H1 (cell line): ENCODE results near the gene ZNF536. TPM values are rescaled to one million over a fixed set of nuclear protein-coding genes. Genes with fewer than 3 reads are reported as not detected.

Experiments used
- BACH1 ChIP-seq: IDR thresholded peaks from 2 replicates; pipeline ENCODE4 v1.6.1; 2012; ENCODE audit warnings: low read length, improper control_type of control experiment
- CBX8 ChIP-seq: fragments of 300-800, 300-1000 bp; sonication (generic); IDR thresholded peaks from 2 replicates; pipeline ENCODE4 v1.7.1; 2016; ENCODE audit warnings: low read depth, low read length, borderline replicate concordance
- CHD7 ChIP-seq: fragments of 300-600 bp; sonication (generic); IDR thresholded peaks from 2 replicates; pipeline ENCODE4 v1.7.1; 2012; ENCODE audit warnings: low read length, moderate library complexity, mild to moderate bottlenecking, inconsistent platforms; ENCODE audit not compliant: insufficient replicate concordance
- GABPA ChIP-seq: IDR thresholded peaks from 2 replicates; pipeline ENCODE4 v1.6.1; 2011; ENCODE audit warnings: mild to moderate bottlenecking, low read length, moderate library complexity, borderline replicate concordance; ENCODE audit not compliant: insufficient read depth
- JUN ChIP-seq: IDR thresholded peaks from 2 replicates; pipeline ENCODE4 v1.6.1; 2011; ENCODE audit warnings: low read depth, mild to moderate bottlenecking, improper control_type of control experiment, low read length
- MAFK ChIP-seq: IDR thresholded peaks from 2 replicates; pipeline ENCODE4 v1.6.1; 2012; ENCODE audit warnings: low read depth, mild to moderate bottlenecking, improper control_type of control experiment, low read length
- POLR2AphosphoS5 ChIP-seq: IDR thresholded peaks from 2 replicates; pipeline ENCODE4 v1.6.1; 2011; ENCODE audit warnings: low read depth, low read length
- SIN3A ChIP-seq, 2 experiments: IDR thresholded peaks in 1 of 2; conservative IDR thresholded peaks in 1 of 2; 2 replicates each; pipeline ENCODE4 v1.6.1; 2011 to 2012; ENCODE audit warnings: low read length in 2 of 2, improper control_type of control experiment in 1 of 2, low read depth in 1 of 2, mild to moderate bottlenecking in 1 of 2
- YY1 ChIP-seq: IDR thresholded peaks from 2 replicates; pipeline ENCODE4 v1.6.1; 2011; ENCODE audit warnings: low read depth, mild to moderate bottlenecking, low read length
- polyA plus RNA-seq, 7 experiments: library from polyadenylated mRNA; depleted of rRNA in 3 of 7; stranded (reverse) in 5 of 7; unstranded in 2 of 7; fragments of >200 nt in 5 of 7; fragments of 200-250 nt in 2 of 7; gene quantifications; 1 replicate in 5 of 7; 2 replicates in 1 of 7; 4 replicates in 1 of 7; pipeline versions ENCODE4 v1.2.1 to v1.2.3, GENCODE V29; 2011 to 2013; ENCODE audit warnings: missing spikeins in 2 of 7, mixed read lengths in 2 of 7
- total RNA-seq: library from RNA; stranded (reverse); fragmentation: NEBNext Ultra II Directional; extraction: Animal tissue kit (Norgen Biotek cat#: 25700); gene quantifications from 2 replicates; pipeline ENCODE4 v1.2.1, GENCODE V29; 2021
- TF ChIP-seq, protein P1 (sequence below): IDR thresholded peaks from 2 replicates; pipeline ENCODE4 v1.6.1; 2012; ENCODE audit warnings: inconsistent platforms

The ZNF536 gene
- total and polyA plus RNA-seq, 2 of the 8 experiments (the other 6 are each of a cell fraction or from before 2014, with no cell fraction given): 0.09 to 0.11 TPM

DNA sequence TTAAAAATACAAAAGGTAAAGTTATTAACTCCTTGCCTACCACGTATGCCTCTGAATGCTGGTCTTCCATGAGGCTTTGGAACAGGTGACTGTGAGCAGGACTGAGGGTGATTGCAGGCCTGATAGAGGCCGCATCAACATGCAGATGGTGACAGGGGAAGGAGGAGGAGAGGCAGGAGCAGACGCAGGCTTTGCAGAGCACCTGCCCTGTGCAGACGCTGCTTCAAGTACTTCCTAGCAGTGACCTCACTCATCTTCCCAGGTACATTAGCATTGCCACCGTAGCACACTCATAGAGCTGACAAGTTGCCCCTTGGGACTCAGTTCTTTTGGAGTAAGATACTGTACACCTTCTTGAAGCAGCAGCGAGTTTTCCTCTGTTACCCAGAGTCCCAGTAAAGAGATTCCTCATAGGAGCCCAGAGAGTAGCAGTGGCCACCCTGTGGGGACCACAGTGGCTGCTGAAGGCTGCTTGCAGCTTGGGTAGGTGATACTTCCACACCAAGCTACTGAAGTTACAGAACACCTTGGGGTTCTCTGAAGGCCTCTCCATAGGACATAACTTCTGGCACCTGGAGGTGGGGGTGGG lies 56.0 kb downstream of the ZNF536 start (continued):
- no peak for TF ChIP-seq CHD7
- no peak for TF ChIP-seq POLR2AphosphoS5
- no peak for TF ChIP-seq GABPA
- TF ChIP-seq MAFK: no peak
- TF ChIP-seq, protein P1, sequence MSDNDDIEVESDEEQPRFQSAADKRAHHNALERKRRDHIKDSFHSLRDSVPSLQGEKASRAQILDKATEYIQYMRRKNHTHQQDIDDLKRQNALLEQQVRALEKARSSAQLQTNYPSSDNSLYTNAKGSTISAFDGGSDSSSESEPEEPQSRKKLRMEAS: no peak
- no peak for TF ChIP-seq JUN
- no peak for TF ChIP-seq CBX8
- TF ChIP-seq YY1: no peak
- no peak for TF ChIP-seq SIN3A (conservative IDR thresholded peaks at IDR 0.05 in 1 of 2, IDR thresholded peaks at IDR 0.05 in 1 of 2; ENCODE audit: low read depth in 1 of 2, low read length in 2 of 2)
- no peak for TF ChIP-seq BACH1
